Lower leg skin (tissue), 4 donors: Measurements from ENCODE around the gene WDFY4. TPM values are rescaled to one million over a fixed set of nuclear protein-coding genes. Genes with fewer than 3 reads are reported as not detected.

Source experiments
- DNase-seq, 2 donors: peaks; one replicate each; pipeline ENCODE4 v3.0.0-alpha.2; 2019; ENCODE audit warnings: low spot score in 2 of 2
- H3K4me3 ChIP-seq: fragments of 200-600 bp; sonication (generic); 2 replicates; pipeline ENCODE4 v1.5.1; 2017; ENCODE audit warnings: mild to moderate bottlenecking, low read depth; ENCODE audit not compliant: poor library complexity, severe bottlenecking
- CTCF ChIP-seq, 3 donors: fragments of 450-650 bp; IDR thresholded peaks; one replicate each; pipeline ENCODE4 v1.5.1; 2016; ENCODE audit warnings: antibody characterized with exemption in 3 of 3, mild to moderate bottlenecking in 3 of 3, moderate library complexity in 2 of 3
- POLR2A ChIP-seq, 2 donors: fragments of 450-650 bp; IDR thresholded peaks; one replicate each; pipeline ENCODE4 v1.6.1; 2016 to 2017; ENCODE audit warnings: antibody characterized with exemption in 2 of 2, mild to moderate bottlenecking in 1 of 2, moderate library complexity in 1 of 2
- WGBS, 2 donors: methylation state at CpG; one replicate each; pipeline ENCODE4 v1.1.5; 2018; 5-methylcytosine and 5-hydroxymethylcytosine counted together
- intact Hi-C: fragments of 100-400 bp; cut with DNase I; formaldehyde crosslinking; loops from one replicate; pipeline ENCODE4 v1.15.0; 2023; ENCODE audit warnings: low total_unique reads
- total RNA-seq, 4 donors: library from RNA; depleted of rRNA; stranded (reverse); fragments of >200 nt; gene quantifications; one replicate each; pipeline ENCODE4 v1.1.0, GENCODE V29; 2016

The WDFY4 gene
- total RNA-seq, 4 donors from 2014 or later = 0.91 to 4.2 (median 1.1) TPM

GRCh38 chr10:48805848-48806247 is 121.2 kb downstream of the WDFY4 start:
- intact Hi-C loops = no loop called here
- no peak for TF ChIP-seq CTCF (IDR thresholded peaks at IDR 0.05)
- TF ChIP-seq POLR2A (IDR thresholded peaks at IDR 0.05) = no peak

GRCh38 chr10:48806342-48806741 is 121.7 kb downstream of the WDFY4 start:
- TF ChIP-seq POLR2A (IDR thresholded peaks at IDR 0.05) (no peak), CTCF (IDR thresholded peaks at IDR 0.05) (no peak)
- intact Hi-C loops = no loop called here
- 56 to 60% methylated on average over 4 of the region's 4 CpGs for WGBS, 2 donors
- no peak for DNase-seq
- H3K4me3 ChIP-seq = no peak overlapping the region

More at GRCh38 chr10:48805848-48806247, 121.2 kb downstream of the WDFY4 start:
- no peak overlapping the region for H3K4me3 ChIP-seq
- 36 to 45% methylated on average over 11 to 12 of the region's 12 CpGs for WGBS, 2 donors
- DNase-seq = no peak

GRCh38 chr10:48807791-48808470 is 123.3 kb downstream of the WDFY4 start:
- H3K4me3 ChIP-seq = no peak overlapping the region
- 14 to 25% methylated on average over 2 of the region's 2 CpGs for WGBS, 2 donors
- TF ChIP-seq CTCF (IDR thresholded peaks at IDR 0.05) (no peak), POLR2A (IDR thresholded peaks at IDR 0.05) (no peak)
- intact Hi-C loops = no loop called here
- no peak for DNase-seq

- H3K4me3 ChIP-seq = no peak overlapping the region
- intact Hi-C loops = no loop called here
- TF ChIP-seq CTCF (IDR thresholded peaks at IDR 0.05) (no peak), POLR2A (IDR thresholded peaks at IDR 0.05) (no peak)
- 90 to 92% methylated on average over 2 of the region's 2 CpGs for WGBS, 2 donors
- no peak for DNase-seq
Measured at GRCh38 chr10:48809261-48809660, 124.6 kb downstream of the WDFY4 start.

- WGBS, 2 donors = 86 to 91% methylated on average over 5 of the region's 5 CpGs
- no peak for DNase-seq
- H3K4me3 ChIP-seq = no peak overlapping the region
- TF ChIP-seq CTCF (IDR thresholded peaks at IDR 0.05) (no peak), POLR2A (IDR thresholded peaks at IDR 0.05) (no peak)
- intact Hi-C loops = no loop called here
Measured at GRCh38 chr10:48811461-48811860, 126.8 kb downstream of the WDFY4 start.

- 93 to 94% methylated on average over 4 of the region's 4 CpGs for WGBS, 2 donors
- intact Hi-C loops = no loop called here
- DNase-seq = no peak
Measured at GRCh38 chr10:48811917-48812316, 127.2 kb downstream of the WDFY4 start.

More at GRCh38 chr10:48811917-48812316, 127.2 kb downstream of the WDFY4 start:
- TF ChIP-seq CTCF (IDR thresholded peaks at IDR 0.05) (no peak), POLR2A (IDR thresholded peaks at IDR 0.05) (no peak)
- H3K4me3 ChIP-seq = no peak overlapping the region
